ENCODE measurements around the gene TWIST1.

- TF ChIP-seq CTCF (IDR thresholded peaks at IDR 0.05) (no peak), POLR2A (IDR thresholded peaks at IDR 0.05) (no peak)
Observed at GRCh38 chr7:19112274-19113001, 5.0 kb downstream of the TWIST1 start.

Measured in thyroid gland (tissue), 4 donors.